AG10803 (cell line): Measurements from ENCODE around the gene RECK.
"Not testable (repeated sequence)": the region's sequence is repeated elsewhere in the genome, so short reads cannot be mapped to it uniquely, and the experiment has no call there.

Experiments
- DNase-seq: peaks from one replicate; pipeline ENCODE4 v3.0.0; 2010; ENCODE audit warnings: low read depth
- H3K4me3 ChIP-seq: 2 replicates; pipeline ENCODE4 v1.5.1; 2011; ENCODE audit warnings: mild to moderate bottlenecking, low read length, control low read depth
- CTCF ChIP-seq: conservative IDR thresholded peaks from 2 replicates; pipeline ENCODE4 v1.5.1; 2011; ENCODE audit warnings: mild to moderate bottlenecking, low read length, control low read depth, inconsistent platforms

Gene RECK

GRCh38 chr9:36036780-36037548 is at the start of gene RECK:
Gene RECK, plus strand, starts transcription at chr9:36036913. Its CDS starts 86 bp downstream, at chr9:36036999.
- peak; percentile 93 for DNase-seq
- TF ChIP-seq CTCF = no peak
- H3K4me3 ChIP-seq = peak within 1 kb of the TSS; percentile 95

- no peak for DNase-seq
- TF ChIP-seq CTCF = no peak
- H3K4me3 ChIP-seq = no peak overlapping the region
Observed at GRCh38 chr9:35990155-35990554, 46.6 kb upstream of the RECK start.

GRCh38 chr9:35993136-35993535 is 43.6 kb upstream of the RECK start:
- not testable (repeated sequence) for H3K4me3 ChIP-seq, DNase-seq

- no peak overlapping the region for H3K4me3 ChIP-seq
- no peak for TF ChIP-seq CTCF
- DNase-seq = peak; percentile 85
Observed at GRCh38 chr9:35993976-35994720, 42.6 kb upstream of the RECK start.

- no peak for DNase-seq
- no peak overlapping the region for H3K4me3 ChIP-seq
- no peak for TF ChIP-seq CTCF
Observed at GRCh38 chr9:35994959-35995358, 41.8 kb upstream of the RECK start.

- H3K4me3 ChIP-seq = no peak overlapping the region
- no peak for TF ChIP-seq CTCF
- DNase-seq = peak; percentile 61
Observed at GRCh38 chr9:35996358-35996970, 40.2 kb upstream of the RECK start.

GRCh38 chr9:35997016-35997415 is 39.7 kb upstream of the RECK start:
- not testable (repeated sequence) for DNase-seq, H3K4me3 ChIP-seq

- no peak for TF ChIP-seq CTCF
- no peak overlapping the region for H3K4me3 ChIP-seq
- no peak for DNase-seq
Observed at GRCh38 chr9:35998333-35998732, 38.4 kb upstream of the RECK start.
